Measurements from ENCODE around the gene SGK1.

Gene SGK1

DNA sequence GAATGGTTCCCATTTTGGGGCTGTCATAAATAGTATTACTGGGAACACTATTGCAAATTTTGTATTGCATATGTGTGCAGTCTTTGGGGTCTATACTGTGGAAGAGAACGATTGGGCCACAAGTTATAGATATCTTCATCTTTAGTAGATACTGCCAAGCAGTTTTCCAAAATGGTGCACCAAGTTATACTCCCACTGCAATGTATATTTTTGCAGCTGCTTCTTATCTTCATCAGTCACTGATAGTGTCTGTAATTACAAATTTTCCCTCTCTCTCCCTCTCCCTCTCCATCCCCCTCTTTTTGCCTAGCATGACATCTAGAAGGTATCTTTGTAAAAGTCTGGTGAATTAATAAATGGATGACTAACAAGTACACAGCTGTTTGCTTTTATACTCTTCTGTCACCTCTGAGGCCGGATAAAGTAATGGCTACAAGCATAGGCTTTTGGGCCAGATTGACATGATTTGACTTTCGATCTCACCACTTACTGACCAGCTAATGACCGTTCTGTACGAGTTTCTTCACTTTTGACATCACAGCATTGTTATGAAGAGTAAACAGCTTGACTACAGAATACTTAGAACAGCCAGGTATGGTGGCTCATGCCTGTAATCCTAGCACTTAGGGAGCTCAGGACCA is 152.2 kb downstream of the SGK1 start:
- no peak for DNase-seq

DNA sequence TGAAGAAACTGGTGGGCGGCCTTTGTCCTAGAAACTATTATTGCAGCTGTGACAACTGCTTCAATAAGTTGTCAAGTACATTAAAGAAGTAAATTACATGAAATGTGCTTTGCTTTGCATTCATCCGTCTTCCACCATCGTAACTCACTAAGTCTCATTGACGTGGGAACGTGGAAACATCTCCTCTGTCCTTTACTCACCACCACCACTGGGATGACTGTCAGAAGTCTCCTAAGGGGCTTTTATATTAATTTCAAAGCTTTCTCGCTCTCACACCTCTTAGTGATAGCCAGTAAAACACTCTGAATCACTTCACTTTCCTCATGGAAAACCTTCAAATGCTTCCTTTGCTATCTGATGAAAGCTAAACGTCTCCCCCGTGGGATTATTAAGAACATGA is 153.6 kb downstream of the SGK1 start:
- no peak for DNase-seq

DNA sequence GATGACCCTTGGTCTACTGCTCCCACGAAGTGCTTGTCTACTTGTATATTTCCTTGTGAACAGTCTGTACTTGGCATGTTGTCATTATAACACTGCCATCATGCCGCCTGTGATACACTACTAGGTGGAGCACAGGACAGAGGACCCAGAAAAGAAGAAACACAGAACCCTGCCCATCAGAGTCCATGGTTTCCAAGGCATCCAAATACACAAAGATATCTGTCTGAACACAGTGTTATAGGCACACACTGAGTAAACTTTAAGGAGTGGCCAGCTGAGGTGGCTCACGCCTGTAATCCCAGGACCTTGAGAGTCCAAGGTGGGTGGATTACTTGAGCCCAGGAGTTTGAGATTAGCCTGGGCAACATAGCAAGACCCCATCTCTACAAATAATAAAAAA is 155.0 kb downstream of the SGK1 start:
- DNase-seq, result no peak

- DNase-seq, result no peak
These were observed 156.9 kb downstream of the SGK1 start for GRCh38 chr6:134161041-134161440.

GRCh38 chr6:134152767-134153485 is 165.0 kb downstream of the SGK1 start:
- no peak for DNase-seq

- DNase-seq, result no peak
These were observed 169.3 kb downstream of the SGK1 start for GRCh38 chr6:134148566-134148965.

DNA sequence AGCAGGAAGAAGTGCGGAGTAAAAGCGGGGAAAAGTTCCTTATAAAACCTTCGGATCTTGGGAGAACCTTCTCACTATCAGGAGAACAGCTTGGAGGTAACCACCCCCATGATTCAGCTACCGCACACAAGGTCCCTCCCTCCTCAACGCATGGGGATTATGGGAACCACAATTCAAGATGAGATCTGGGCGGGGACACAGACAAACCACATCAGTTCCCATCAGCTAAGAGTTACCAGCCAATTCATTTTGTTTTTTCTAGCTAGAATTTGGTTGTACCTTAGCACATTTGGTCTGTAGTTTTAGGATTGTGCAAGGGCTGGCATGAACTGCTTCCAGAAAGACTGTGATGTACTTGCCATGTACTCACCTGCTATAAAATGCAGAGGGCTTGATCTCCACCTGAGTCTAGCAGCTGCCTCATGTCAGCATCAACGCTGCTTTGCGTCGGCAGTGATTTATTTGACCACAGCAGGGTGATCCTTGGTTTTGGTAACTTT is 170.8 kb downstream of the SGK1 start:
- DNase-seq, result no peak

DNA sequence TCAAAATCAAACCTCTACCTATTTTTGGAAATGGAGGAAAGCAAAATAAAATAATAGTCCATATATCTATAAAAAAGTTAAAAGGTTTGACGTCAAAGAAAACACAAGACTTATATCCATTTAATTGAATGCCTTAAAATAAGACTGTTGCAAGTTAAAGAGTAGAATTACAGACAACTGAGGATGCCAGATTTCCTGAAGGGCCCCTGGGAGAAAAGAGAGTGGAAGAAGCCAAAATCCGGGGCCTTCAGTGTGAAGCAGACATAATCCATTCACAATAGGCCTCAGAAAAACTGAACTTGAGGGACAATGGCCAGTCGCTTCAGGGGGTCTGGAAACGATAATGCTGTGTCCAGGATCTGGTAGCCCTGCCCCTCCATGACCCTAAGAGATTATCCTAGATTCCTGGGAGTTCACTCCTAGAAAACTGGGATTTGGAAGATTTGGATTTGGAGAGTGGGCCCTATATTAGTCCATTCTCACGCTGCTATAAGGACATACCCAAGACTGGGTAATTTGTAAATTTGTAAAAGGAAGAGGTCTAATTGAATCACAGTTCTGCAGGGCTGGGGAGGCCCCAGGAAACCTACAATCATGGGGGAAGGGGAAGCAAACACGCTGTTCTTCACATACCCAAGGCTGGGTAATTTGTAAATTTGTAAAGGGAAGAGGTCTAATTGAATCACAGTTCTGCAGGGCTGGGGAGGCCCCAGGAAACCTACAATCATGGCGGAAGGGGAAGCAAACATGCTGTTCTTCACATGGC is 171.5 kb downstream of the SGK1 start:
- DNase-seq, result no peak

DNA sequence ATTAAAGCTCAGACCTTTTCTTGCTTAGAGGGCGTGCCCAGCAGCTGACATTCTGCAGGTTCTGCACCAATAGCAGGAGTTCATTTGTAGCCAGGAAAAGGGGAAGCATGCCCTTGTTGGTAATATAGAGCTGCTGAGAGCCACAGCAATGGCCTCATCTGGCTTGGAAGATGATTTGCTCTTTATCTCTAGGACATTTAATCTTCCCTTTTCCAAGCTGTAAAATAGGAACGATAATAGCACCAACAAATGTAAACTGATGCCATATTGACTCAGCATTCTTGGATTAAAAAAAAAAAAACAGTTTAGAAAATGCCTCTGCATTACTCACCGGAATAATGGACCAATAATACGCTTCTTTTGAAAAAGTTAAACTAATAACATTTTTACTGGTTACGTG is 172.1 kb downstream of the SGK1 start:
- peak; percentile 10 for DNase-seq

GRCh38 chr6:134138226-134138975 is 179.5 kb downstream of the SGK1 start:
- DNase-seq, result no peak

DNA sequence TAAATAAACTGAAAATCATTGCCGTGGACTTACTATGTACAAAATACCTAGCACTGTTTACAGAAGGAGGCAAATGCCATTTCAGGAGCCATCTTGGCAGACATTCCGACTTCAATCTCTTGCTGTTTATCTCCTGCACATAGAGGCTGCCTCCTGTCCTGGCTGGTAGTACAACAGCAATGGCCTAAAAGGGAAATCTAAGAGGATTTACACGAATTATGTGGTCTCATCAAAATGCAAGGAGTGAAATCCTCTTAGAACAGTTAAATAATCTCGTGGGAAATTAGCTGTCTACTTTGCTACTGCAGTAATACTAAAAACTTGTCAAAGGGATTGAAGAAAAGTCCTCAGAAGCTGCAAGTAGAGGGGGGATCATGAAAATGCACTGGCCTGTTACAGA is 183.3 kb downstream of the SGK1 start:
- DNase-seq, result no peak

- DNase-seq, result no peak
These were observed 185.3 kb downstream of the SGK1 start for GRCh38 chr6:134132494-134133141.

DNA sequence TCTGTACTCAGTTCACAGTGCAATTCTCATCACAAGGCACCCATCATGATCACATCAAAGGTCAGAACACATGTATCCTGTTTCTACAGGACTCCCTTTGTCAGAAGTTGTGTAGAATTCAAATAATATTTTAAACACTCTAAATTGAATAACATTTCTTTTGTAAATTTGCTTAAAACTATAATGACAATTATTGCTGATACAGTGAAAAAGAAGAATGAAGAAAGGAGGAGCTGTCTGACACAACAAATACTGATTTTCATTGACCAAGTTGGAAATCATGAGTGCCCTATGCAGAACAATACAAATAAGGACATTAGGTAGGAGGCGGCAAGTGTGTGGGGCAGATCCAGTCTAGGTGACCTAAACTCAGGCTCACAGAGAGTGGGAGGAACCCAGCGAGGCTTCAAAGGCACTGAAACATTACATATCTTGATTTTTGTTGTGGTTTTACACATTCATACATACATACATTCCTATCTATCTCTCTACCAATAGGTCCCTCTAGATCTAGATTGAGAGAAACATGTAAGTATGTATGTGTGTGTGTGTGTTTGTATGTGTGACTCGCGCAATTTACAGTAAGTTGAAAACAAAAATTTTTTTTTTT is 186.3 kb downstream of the SGK1 start:
- DNase-seq, result no peak

- no peak for DNase-seq
These were observed 189.8 kb downstream of the SGK1 start for GRCh38 chr6:134128146-134128545.

DNA sequence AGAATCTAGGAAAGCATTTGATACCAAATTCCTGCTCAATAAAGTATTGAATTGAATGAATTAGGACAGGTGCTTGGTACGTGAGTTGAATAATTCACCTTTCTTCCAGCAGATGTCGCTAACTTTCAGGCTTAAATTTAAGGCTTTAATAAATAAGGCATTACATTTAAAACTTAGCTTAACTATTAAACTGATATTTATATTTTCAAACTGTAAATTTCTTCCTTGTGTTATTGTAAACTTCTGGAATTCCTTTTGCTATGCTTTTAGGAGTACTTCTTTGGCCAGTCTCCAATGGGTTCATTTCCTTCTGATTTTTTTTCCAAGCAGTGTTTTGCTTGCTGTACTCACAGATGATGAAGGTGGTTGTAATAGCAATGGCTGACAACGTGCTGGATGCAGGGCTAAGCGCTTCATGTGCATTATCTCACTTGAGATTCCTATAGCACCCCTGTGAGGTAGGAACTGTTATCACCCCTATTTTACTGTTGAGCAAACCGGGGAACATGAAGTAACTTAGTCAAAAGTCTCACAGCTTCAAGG is 194.2 kb downstream of the SGK1 start:
- DNase-seq, result peak; percentile 19

- DNase-seq, result no peak
These were observed 195.1 kb downstream of the SGK1 start for GRCh38 chr6:134122775-134123174.

DNA sequence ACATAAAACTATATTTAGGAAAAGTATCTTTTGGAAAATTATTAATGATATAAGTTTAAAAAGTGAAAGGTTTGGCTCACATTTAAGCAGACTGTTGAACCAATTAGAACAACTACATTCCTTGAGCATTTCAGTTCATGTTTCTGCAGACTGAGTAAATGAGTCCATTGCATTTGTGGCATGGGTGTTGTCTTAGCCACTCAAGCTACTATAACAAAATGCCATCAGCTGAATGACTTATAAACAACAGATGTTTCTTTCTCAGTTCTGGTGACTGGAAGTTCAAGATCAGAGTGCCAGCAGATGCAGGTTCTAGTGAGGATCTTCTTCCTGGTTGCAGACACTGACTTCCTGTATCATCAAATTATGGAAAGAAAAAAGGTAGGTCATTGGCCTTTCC is 198.4 kb downstream of the SGK1 start:
- no peak for DNase-seq
